HG03571 (cell line): ENCODE data around the gene KCTD19.
"Not testable (repeated sequence)": the region's sequence is repeated elsewhere in the genome, so short reads cannot be mapped to it uniquely, and the experiment has no call there.

Experiments
- ATAC-seq: cut with Tn5 transposase; IDR thresholded peaks from one replicate; pipeline ENCODE4 v1.9.1; 2021; ENCODE audit not compliant: unreplicated experiment

KCTD19 gene

GRCh38 chr16:67326472-67327309 lies at the start of gene KCTD19, which contains the start of gene LRRC36:
Gene KCTD19, minus strand, starts transcription at chr16:67326741. Its CDS starts 34 bp downstream, at chr16:67326707.
Gene LRRC36, plus strand, starts transcription at chr16:67326815. Its CDS starts 48 bp downstream, at chr16:67326863.
- no peak for ATAC-seq

- not testable (repeated sequence) for ATAC-seq
Measured at GRCh38 chr16:67376012-67376411, 49.5 kb upstream of the KCTD19 start.

GRCh38 chr16:67372664-67373063 lies 46.1 kb upstream of the KCTD19 start:
- ATAC-seq = no peak

GRCh38 chr16:67370661-67371060 lies 44.1 kb upstream of the KCTD19 start:
- no peak for ATAC-seq

- no peak for ATAC-seq
Measured at GRCh38 chr16:67364600-67365235, 38.2 kb upstream of the KCTD19 start.

GRCh38 chr16:67361038-67361437 lies 34.5 kb upstream of the KCTD19 start:
- ATAC-seq = no peak

GRCh38 chr16:67359540-67360269 lies 33.2 kb upstream of the KCTD19 start:
- not testable (repeated sequence) for ATAC-seq

GRCh38 chr16:67357561-67357960 lies 31.0 kb upstream of the KCTD19 start:
- no peak for ATAC-seq

- ATAC-seq = no peak
Measured at GRCh38 chr16:67356396-67356795, 29.9 kb upstream of the KCTD19 start.

- ATAC-seq = not testable (repeated sequence)
Measured at GRCh38 chr16:67352463-67352862, 25.9 kb upstream of the KCTD19 start.

GRCh38 chr16:67350324-67350723 lies 23.8 kb upstream of the KCTD19 start:
- ATAC-seq = no peak

- no peak for ATAC-seq
Measured at GRCh38 chr16:67349172-67349571, 22.6 kb upstream of the KCTD19 start.

- no peak for ATAC-seq
Measured at GRCh38 chr16:67346341-67346740, 19.8 kb upstream of the KCTD19 start.

GRCh38 chr16:67345401-67345800 lies 18.9 kb upstream of the KCTD19 start:
- no peak for ATAC-seq

- ATAC-seq = no peak
Measured at GRCh38 chr16:67342616-67343015, 16.1 kb upstream of the KCTD19 start.

- ATAC-seq = no peak
Measured at GRCh38 chr16:67341250-67341649, 14.7 kb upstream of the KCTD19 start.

GRCh38 chr16:67339453-67339852 lies 12.9 kb upstream of the KCTD19 start:
- no peak for ATAC-seq

- ATAC-seq = no peak
Measured at GRCh38 chr16:67336648-67337047, 10.1 kb upstream of the KCTD19 start.

- no peak for ATAC-seq
Measured at GRCh38 chr16:67336116-67336515, 9.6 kb upstream of the KCTD19 start.

- no peak for ATAC-seq
Measured at GRCh38 chr16:67333315-67333714, 6.8 kb upstream of the KCTD19 start.

GRCh38 chr16:67329901-67330300 lies 3.4 kb upstream of the KCTD19 start:
- no peak for ATAC-seq

GRCh38 chr16:67327743-67328142 lies 1.2 kb upstream of the KCTD19 start:
- no peak for ATAC-seq
